Activated CD4-positive, CD25-positive, alpha-beta regulatory T cell treated with anti-CD3 and anti-CD28 coated beads, Interleukin-2, amount 50 U/mL, for 72 hours (primary cell): ENCODE measurements around the gene TMEM63C.
"Not testable (repeated sequence)": the region's sequence is repeated elsewhere in the genome, so short reads cannot be mapped to it uniquely, and the experiment has no call there.

Source experiments
- DNase-seq: peaks from one replicate; pipeline ENCODE4 v3.0.0; 2021

TMEM63C gene

DNA sequence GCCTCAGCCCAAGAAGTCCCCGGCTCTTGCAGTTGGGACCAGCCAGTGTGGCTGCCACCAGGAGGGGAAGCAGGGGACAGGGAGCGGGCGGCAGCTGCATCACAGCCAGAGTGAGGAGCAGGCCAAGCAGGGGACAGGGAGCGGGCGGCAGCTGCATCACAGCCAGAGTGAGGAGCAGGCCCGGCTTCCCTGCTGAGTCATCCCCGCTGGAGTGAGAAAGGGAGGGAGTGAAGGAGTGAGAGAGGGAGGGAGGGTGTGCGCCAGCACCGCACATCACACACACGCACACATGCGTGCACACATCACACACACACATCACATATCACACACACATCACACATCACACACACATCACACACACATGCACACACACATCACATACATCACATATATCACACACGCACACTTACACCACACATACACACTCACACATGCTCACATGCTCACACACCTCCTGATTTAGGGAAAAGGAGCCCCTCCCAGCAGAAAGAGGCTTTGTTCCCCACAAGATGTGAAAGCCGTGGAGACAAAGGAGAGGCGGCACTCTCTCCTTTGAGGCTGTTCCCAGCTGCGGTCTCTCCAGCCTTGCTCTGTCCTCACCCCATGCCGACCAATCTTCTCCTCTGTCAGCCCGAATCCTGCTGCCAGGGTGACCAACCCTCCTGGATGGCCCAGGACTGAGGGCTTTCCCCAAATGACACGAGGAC is 23.3 kb upstream of the TMEM63C start:
- DNase-seq, result no peak

DNA sequence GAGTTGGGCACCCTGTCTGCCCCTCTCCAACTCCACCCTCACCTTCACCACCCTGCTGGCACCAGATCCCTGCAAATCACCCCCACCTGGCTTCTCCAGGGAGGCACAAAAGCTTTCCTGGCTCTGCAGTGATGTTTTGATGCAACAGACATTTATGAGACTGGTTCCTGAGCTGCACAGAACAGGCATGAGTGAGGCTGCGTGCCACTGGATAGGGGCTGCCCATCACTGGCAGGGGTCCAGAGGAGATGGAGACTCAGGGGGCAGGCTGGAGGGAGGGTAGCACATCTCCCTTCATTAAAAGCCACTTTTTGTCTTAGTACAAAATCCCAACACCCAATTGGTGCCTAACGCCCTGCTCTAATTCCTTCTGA is 22.7 kb upstream of the TMEM63C start:
- no peak for DNase-seq

DNA sequence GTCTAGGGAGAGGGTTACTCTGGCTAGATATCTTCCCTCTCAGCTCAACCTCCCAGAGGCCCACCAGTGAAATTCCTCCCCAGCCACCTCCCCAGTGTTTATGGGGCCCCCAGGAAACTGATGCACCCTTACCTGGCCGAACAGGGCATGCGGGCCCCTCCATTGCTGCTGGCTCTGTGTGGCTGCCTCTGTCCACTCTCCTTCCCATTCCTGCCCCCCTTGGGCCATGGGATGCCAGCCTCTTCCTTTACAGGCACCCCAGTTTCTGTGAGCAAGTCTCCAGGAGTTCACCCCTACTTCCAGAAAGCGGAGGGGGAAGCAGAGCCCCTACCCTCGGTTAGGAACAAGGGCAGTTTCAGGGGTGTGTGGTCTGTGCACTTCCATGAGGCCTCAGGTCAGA is 20.6 kb upstream of the TMEM63C start:
- no peak for DNase-seq

DNA sequence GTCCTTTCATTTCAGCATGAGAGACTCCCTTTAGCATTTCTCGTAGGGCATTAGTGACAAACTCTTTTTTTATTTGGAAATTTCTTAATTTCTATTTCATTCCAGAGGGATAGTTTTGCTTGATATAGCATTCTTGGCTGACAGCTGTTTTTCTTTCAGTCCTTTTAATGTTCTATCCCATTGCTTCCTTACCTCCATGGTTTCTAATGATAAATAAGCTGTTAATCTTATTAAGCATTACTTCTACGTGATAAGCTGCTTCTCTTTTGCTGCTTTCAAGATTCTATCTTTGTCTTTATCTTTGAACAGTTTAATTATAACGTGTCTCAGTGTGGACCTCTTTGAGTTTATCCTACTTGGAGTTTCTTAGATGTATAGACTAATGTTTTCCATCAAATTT is 11.6 kb upstream of the TMEM63C start:
- DNase-seq, result no peak

GRCh38 chr14:77172916-77173315 is 8.7 kb upstream of the TMEM63C start:
- no peak for DNase-seq

DNA sequence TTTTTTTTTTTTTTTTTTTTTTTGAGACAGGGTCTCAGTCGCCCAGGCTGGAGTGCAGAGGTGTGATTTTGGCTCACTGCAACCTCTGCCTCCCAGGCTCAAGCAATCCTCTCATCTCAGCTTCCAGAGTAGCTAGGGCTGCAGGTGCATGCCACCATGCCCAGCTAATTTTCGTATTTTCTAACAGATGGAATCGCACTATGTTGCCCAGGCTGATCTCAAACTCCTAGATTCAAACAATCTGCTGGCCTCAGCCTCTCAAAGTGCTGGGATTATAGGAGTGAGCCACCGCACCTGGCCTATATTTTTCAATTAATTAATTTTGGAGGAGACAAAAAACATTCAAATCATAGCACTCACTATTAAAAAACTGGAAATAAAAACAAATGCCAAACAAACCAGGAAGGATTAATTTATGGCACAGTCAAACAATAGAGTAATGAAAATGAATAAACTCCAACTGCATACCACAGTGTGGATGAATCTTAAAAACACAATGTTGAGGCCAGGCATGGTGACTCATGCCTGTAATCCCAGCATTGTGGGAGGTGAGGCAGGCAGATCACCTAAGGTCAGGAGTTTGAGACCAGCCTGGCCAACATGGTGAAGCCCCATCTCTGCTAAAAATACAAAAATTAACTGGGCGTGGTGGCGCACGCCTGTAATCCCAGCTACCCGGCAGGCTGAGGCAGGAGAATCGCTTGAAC is 7.5 kb upstream of the TMEM63C start:
- not testable (repeated sequence) for DNase-seq

GRCh38 chr14:77175843-77176242 is 5.8 kb upstream of the TMEM63C start:
- DNase-seq, result no peak

GRCh38 chr14:77177702-77178101 is 3.9 kb upstream of the TMEM63C start:
- DNase-seq, result no peak

- no peak for DNase-seq
Observed at GRCh38 chr14:77178656-77179055, 2.9 kb upstream of the TMEM63C start.

DNA sequence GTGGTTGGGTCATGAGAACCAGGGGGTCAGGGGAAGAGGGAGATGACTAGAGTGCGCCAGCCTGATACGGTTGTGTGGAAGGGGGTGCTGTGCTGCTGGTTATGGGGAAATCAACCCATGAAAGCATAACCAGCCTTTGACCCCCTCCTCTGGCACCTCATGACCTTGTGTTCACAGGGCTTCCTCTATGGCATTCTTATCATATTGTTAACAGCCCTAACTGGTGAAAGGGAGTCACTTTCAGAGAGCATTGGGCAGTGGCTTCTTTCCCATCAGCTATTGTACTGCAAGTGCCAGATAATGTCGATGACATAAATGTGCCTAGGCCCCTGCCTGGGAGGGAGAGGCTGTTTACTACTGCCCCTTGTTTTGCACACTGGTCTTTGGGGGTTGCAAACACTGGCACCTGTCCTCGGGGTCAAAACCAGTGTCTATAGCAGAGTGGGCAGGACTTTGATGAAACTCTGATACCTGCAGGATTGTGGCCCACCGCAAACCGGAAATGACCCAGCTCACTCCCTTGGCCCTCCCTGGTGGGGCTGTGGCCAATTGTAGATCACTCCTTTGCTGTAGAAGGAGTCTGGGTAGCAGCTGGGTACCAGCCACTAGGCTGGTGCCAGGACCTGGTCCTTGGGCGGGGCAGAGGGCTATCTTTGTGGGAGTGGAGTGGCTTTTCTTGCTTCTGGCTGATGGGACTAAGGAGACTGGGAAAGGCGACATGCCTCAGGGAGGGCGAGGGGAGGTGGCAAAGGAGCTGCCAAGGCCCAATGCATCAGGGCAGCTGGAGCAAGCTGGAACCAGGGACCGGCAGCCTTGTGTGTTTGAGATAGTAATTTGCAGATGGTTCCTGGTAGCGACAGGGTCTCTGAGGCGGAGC is 634 bp upstream of the TMEM63C start:
- no peak for DNase-seq

DNA sequence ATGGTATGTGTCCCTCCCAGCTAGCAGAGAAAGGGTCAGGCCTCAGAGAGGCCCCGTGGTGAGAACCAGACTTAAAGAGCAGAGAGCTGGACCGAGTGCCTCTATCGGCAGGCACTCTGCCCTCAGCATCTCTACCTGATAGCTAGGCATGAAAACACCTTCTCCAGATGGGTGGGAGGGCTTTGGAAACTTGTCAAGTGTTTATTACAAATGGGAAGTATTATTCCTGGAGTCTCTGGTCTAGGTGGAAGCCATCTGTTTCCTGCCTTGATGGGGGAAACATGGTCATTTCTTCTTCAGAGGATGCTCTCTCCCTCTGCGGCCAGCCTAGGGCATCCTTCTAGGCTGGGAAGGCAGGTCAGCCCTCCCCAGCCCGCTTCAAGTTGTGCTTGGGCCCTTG is 2.3 kb downstream of the TMEM63C start:
- DNase-seq, result no peak

- no peak for DNase-seq
Observed at GRCh38 chr14:77184396-77185092, 2.9 kb downstream of the TMEM63C start.

DNA sequence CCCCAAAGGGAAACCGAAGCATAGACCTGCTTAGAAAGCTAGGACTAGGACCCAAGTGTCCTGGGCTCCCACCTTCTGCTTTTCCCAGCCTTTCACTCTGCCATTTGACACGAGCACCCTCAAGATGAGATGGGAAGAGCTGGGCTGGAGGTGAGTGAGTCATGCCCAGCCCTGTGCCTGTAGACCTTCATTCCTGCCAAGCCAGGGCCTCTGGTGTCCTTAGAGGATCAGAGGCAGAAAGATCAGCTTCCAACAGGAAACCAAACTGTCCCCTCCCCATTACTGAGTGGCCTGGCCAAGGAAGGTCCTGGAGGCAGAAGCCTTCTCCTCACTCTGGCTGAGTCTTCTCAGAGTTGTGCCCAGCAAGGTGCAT is 3.5 kb downstream of the TMEM63C start:
- DNase-seq, result no peak

- DNase-seq, result no peak
Observed at GRCh38 chr14:77186911-77187648, 5.5 kb downstream of the TMEM63C start.

DNA sequence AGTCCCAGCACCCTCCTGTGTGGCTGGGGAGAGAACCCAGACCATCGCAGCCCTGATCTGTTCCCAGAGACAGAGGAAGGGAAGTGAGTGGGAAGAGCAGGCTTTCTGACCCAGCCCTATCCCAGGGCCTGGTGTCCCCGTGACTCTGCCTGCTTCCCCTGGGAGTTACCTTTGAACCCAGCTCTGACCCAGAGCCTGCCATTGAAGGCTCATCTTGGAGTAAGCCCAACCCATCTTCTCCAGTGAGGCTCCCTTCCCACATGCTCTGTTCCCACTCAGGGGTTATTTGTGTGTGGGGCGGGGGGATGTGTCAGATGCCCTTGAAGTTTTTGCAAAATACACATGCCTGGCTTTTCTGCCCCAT is 6.0 kb downstream of the TMEM63C start:
- no peak for DNase-seq

GRCh38 chr14:77189479-77189878 is 7.9 kb downstream of the TMEM63C start:
- DNase-seq, result no peak

- DNase-seq, result no peak
Observed at GRCh38 chr14:77190977-77191376, 9.4 kb downstream of the TMEM63C start.

GRCh38 chr14:77194706-77195105 is 13.1 kb downstream of the TMEM63C start:
- DNase-seq, result no peak

GRCh38 chr14:77195766-77196165 is 14.2 kb downstream of the TMEM63C start:
- no peak for DNase-seq

GRCh38 chr14:77197988-77198387 is 16.4 kb downstream of the TMEM63C start:
- DNase-seq, result no peak

DNA sequence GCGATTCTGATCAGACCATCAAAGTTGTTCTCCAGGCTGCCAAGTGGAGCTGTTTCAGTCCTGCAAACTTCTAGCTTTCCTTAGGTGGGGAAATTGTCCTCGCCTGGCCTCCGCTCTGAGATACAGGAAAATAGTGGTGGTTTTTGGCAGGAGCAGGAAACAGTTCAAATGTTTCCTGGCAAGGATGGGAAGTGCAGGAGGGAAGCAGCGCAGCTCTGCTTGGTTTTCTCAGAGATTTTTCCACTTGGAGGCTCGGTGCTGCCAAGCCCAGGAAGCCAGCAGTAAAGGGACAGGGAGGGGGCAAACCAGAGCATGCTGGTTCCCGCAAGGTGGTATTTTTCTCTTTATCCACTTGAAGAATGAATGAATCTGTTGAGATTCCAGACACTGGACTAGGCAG is 17.0 kb downstream of the TMEM63C start:
- DNase-seq, result no peak

DNA sequence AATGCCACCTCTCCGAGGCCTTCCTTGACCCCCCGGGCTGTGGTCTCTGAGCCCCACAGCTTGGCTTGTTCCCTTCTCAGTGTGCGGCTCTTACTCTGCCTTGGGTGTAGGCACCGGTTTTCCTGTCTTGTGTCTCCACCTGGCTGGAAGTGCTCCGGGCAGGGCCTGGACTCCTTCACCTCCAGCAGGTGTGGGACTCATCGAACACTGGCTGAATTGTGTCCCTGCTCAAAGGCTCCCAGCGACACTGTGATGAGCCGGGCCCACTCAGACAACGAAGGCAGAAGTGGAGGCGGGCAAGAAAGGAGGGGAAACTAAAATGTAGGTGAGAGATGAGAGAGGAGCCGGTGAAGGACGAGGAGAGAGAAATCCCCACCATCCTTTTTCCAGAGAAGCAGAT is 18.0 kb downstream of the TMEM63C start:
- DNase-seq, result no peak
